Fibroblast of lung (primary cell): ENCODE results near the gene ZNF593OS. TPM values are rescaled to one million over a fixed set of nuclear protein-coding genes. Genes with fewer than 3 reads are reported as not detected.
A peak's percentile ranks its signal among the peaks of the same experiment; 100 is the strongest.

Experiments used
- DNase-seq, 2 donors: peaks; one replicate each; pipeline versions ENCODE4 v3.0.0 to v3.0.0-alpha.2; 2010; ENCODE audit warnings: low read depth in 2 of 2
- H2AFZ ChIP-seq: 2 replicates; pipeline ENCODE4 v1.5.1; 2012; ENCODE audit warnings: low read length, control low read depth, inconsistent platforms
- H3K27ac ChIP-seq: 2 replicates; pipeline ENCODE4 v1.5.1; 2011; ENCODE audit warnings: low read length, control low read depth; ENCODE audit not compliant: insufficient read depth
- H3K27me3 ChIP-seq: 2 replicates; pipeline ENCODE4 v1.5.1; 2011; ENCODE audit warnings: mild to moderate bottlenecking, low read length; ENCODE audit not compliant: control insufficient read depth, insufficient read depth
- H3K36me3 ChIP-seq: 2 replicates; pipeline ENCODE4 v1.5.1; 2011; ENCODE audit warnings: low read length; ENCODE audit not compliant: control insufficient read depth, insufficient read depth
- H3K4me1 ChIP-seq: 2 replicates; pipeline ENCODE4 v1.5.1; 2011; ENCODE audit warnings: low read length; ENCODE audit not compliant: control insufficient read depth, insufficient read depth; ENCODE audit errors: extremely low read depth
- H3K4me2 ChIP-seq: 2 replicates; pipeline ENCODE4 v1.5.1; 2011; ENCODE audit warnings: low read length, control low read depth; ENCODE audit not compliant: insufficient read depth; ENCODE audit errors: extremely low read depth
- H3K4me3 ChIP-seq, 4 experiments: fragments of 200-600 bp in 1 of 4; sonication (generic) in 1 of 4; replicated peaks in 1 of 4; 2 replicates each; pipeline ENCODE4 v1.5.1; 2011 to 2016; ENCODE audit warnings: low read length in 4 of 4, low read depth in 3 of 4, mild to moderate bottlenecking in 3 of 4, control low read depth in 2 of 4, inconsistent platforms in 1 of 4, mixed read lengths in 1 of 4; ENCODE audit not compliant: insufficient read depth in 1 of 4; ENCODE audit errors: control extremely low read depth in 1 of 4
- H3K79me2 ChIP-seq: 2 replicates; pipeline ENCODE4 v1.5.1; 2012; ENCODE audit warnings: mild to moderate bottlenecking, low read length, inconsistent platforms; ENCODE audit not compliant: control insufficient read depth, insufficient read depth
- H3K9ac ChIP-seq: 2 replicates; pipeline ENCODE4 v1.5.1; 2011; ENCODE audit warnings: mild to moderate bottlenecking, low read length, control low read depth; ENCODE audit not compliant: insufficient read depth
- H3K9me3 ChIP-seq: 2 replicates; pipeline ENCODE4 v1.5.1; 2012; ENCODE audit warnings: low read depth, low read length; ENCODE audit not compliant: control insufficient read depth, insufficient read depth
- H4K20me1 ChIP-seq: 2 replicates; pipeline ENCODE4 v1.5.1; 2011; ENCODE audit warnings: low read length; ENCODE audit not compliant: control insufficient read depth, insufficient read depth; ENCODE audit errors: extremely low read depth
- CTCF ChIP-seq, 2 donors: IDR thresholded peaks in 1 of 2; conservative IDR thresholded peaks in 1 of 2; 1 replicate in 1 of 2; 2 replicates in 1 of 2; pipeline ENCODE4 v1.5.1; 2011 to 2012; ENCODE audit warnings: low read length in 2 of 2, control low read depth in 1 of 2, inconsistent platforms in 1 of 2, low read depth in 1 of 2, mild to moderate bottlenecking in 1 of 2
- EZH2 ChIP-seq: IDR thresholded peaks from 2 replicates; pipeline ENCODE4 v1.5.1; 2012; ENCODE audit warnings: low read length, control low read depth, mild to moderate bottlenecking; ENCODE audit errors: missing control alignments
- polyA minus RNA-seq: library from RNA; depleted of rRNA, polyadenylated mRNA; stranded (reverse); fragments of >200 nt; gene quantifications from 2 replicates; pipeline ENCODE4 v1.2.3, GENCODE V29; 2011; ENCODE audit warnings: low replicate concordance
- polyA plus RNA-seq, 2 donors: library from polyadenylated mRNA; depleted of rRNA in 1 of 2; stranded (reverse) in 1 of 2; unstranded in 1 of 2; fragments of >200 nt; gene quantifications; 2 replicates each; pipeline ENCODE4 v1.2.1, GENCODE V29; 2011 to 2012; ENCODE audit warnings: missing spikeins in 1 of 2
- total RNA-seq: library from RNA; depleted of rRNA; stranded (reverse); fragments of >200 nt; gene quantifications from 2 replicates; pipeline ENCODE4 v1.2.1, GENCODE V29; 2014

Gene ZNF593OS
- not detected in 2 replicates for total RNA-seq
- not detected in 2 replicates for polyA plus RNA-seq
- polyA plus RNA-seq (2012), result 0.36 and 0.37 TPM in 2 replicates
- polyA minus RNA-seq, result not detected in 2 replicates

GRCh38 chr1:26171084-26172072 lies at the start of gene ZNF593OS:
Gene ZNF593OS (minus strand): TSS chr1:26171832. CDS start chr1:26171661, 171 bp downstream.
- Histone ChIP-seq H2AFZ (no peak within 1 kb of the TSS), H3K4me3 (peak within 1 kb of the TSS; percentile 80 to 94 (median 84)), H3K27me3 (no peaks in the 10 kb centered on the region), H3K4me2 (peak within 1 kb of the TSS; percentile 97), H3K79me2 (peaks cover 6% of the 10 kb centered on the region), H3K9ac (no peak within 1 kb of the TSS), H3K9me3 (no peaks in the 10 kb centered on the region), H4K20me1 (no peaks in the 10 kb centered on the region), H3K4me1 (peaks cover 4% of the 10 kb centered on the region), H3K27ac (no peak within 1 kb of the TSS), H3K36me3 (peaks cover 3% of the 10 kb centered on the region)
- TF ChIP-seq CTCF (conservative IDR thresholded peaks at IDR 0.05 in 1 of 2, IDR thresholded peaks at IDR 0.05 in 1 of 2; ENCODE audit: low read depth in 1 of 2, low read length in 2 of 2) (no peak), EZH2 (no peak)
- no peak for DNase-seq

- H3K4me1 ChIP-seq, result no peaks in the 10 kb centered on the region
- no peaks in the 10 kb centered on the region for H3K9me3 ChIP-seq
- no peak overlapping the region for H3K4me3 ChIP-seq
- no peaks in the 10 kb centered on the region for H3K79me2 ChIP-seq
- H2AFZ ChIP-seq, result no peak overlapping the region
- H3K9ac ChIP-seq, result no peak overlapping the region
- H3K4me2 ChIP-seq, result no peak overlapping the region
- no peak for TF ChIP-seq EZH2
- no peak for TF ChIP-seq CTCF (conservative IDR thresholded peaks at IDR 0.05 in 1 of 2, IDR thresholded peaks at IDR 0.05 in 1 of 2; ENCODE audit: low read depth in 1 of 2, low read length in 2 of 2)
- H3K27ac ChIP-seq, result no peak overlapping the region
- H3K27me3 ChIP-seq, result peaks cover 38% of the 10 kb centered on the region
- H4K20me1 ChIP-seq, result no peaks in the 10 kb centered on the region
- no peak for DNase-seq
- H3K36me3 ChIP-seq, result no peaks in the 10 kb centered on the region
Measured at GRCh38 chr1:26221094-26221493, 49.5 kb upstream of the ZNF593OS start.

- Histone ChIP-seq H4K20me1 (no peaks in the 10 kb centered on the region), H3K27me3 (peaks cover 39% of the 10 kb centered on the region), H3K4me2 (no peak overlapping the region), H3K4me1 (no peaks in the 10 kb centered on the region), H3K4me3 (no peak overlapping the region), H3K27ac (no peak overlapping the region), H3K9me3 (no peaks in the 10 kb centered on the region), H3K79me2 (no peaks in the 10 kb centered on the region), H3K36me3 (no peaks in the 10 kb centered on the region), H3K9ac (no peak overlapping the region), H2AFZ (no peak overlapping the region)
- TF ChIP-seq CTCF (conservative IDR thresholded peaks at IDR 0.05 in 1 of 2, IDR thresholded peaks at IDR 0.05 in 1 of 2; ENCODE audit: low read depth in 1 of 2, low read length in 2 of 2) (no peak), EZH2 (no peak)
- peak in 1 of 2 donors; percentile 10 for DNase-seq
Measured at GRCh38 chr1:26220199-26220912, 48.7 kb upstream of the ZNF593OS start.
